Measurements from ENCODE around the gene ZNF496.
"Not testable (repeated sequence)": the region's sequence is repeated elsewhere in the genome, so short reads cannot be mapped to it uniquely, and the experiment has no call there.

The ZNF496 gene

GRCh38 chr1:247358920-247359319 is 27.3 kb upstream of the ZNF496 start:
- no peak for DNase-seq (ENCODE audit: low spot score)

- DNase-seq (ENCODE audit: low spot score) = no peak
These were observed 26.1 kb upstream of the ZNF496 start for GRCh38 chr1:247357781-247358211.

- DNase-seq (ENCODE audit: low spot score) = no peak
These were observed 25.5 kb upstream of the ZNF496 start for GRCh38 chr1:247357052-247357780.

GRCh38 chr1:247355160-247355559 is 23.5 kb upstream of the ZNF496 start:
- DNase-seq (ENCODE audit: low spot score) = not testable (repeated sequence)

GRCh38 chr1:247352175-247352574 is 20.5 kb upstream of the ZNF496 start:
- no peak for DNase-seq (ENCODE audit: low spot score)

GRCh38 chr1:247350587-247350986 is 18.9 kb upstream of the ZNF496 start:
- no peak for DNase-seq (ENCODE audit: low spot score)

GRCh38 chr1:247347477-247348222 is 16.0 kb upstream of the ZNF496 start:
- no peak for DNase-seq (ENCODE audit: low spot score)

GRCh38 chr1:247345881-247346280 is 14.2 kb upstream of the ZNF496 start:
- DNase-seq (ENCODE audit: low spot score) = no peak

GRCh38 chr1:247343801-247344200 is 12.1 kb upstream of the ZNF496 start:
- DNase-seq (ENCODE audit: low spot score) = no peak

GRCh38 chr1:247338723-247339275 is 7.1 kb upstream of the ZNF496 start:
- DNase-seq (ENCODE audit: low spot score) = no peak

- DNase-seq (ENCODE audit: low spot score) = no peak
These were observed 6.3 kb upstream of the ZNF496 start for GRCh38 chr1:247337961-247338360.

- DNase-seq (ENCODE audit: low spot score) = no peak
These were observed 5.6 kb upstream of the ZNF496 start for GRCh38 chr1:247337250-247337746.

GRCh38 chr1:247336390-247336789 is 4.7 kb upstream of the ZNF496 start:
- DNase-seq (ENCODE audit: low spot score) = no peak

- DNase-seq (ENCODE audit: low spot score) = no peak
These were observed 4.2 kb upstream of the ZNF496 start for GRCh38 chr1:247335882-247336281.

- no peak for DNase-seq (ENCODE audit: low spot score)
These were observed 2.9 kb upstream of the ZNF496 start for GRCh38 chr1:247334378-247335133.

GRCh38 chr1:247332623-247333361 is 1.1 kb upstream of the ZNF496 start:
- DNase-seq (ENCODE audit: low spot score) = peak; percentile 63

- DNase-seq (ENCODE audit: low spot score) = peak; percentile 90
These were observed 552 bp upstream of the ZNF496 start for GRCh38 chr1:247332215-247332622.

- peak; percentile 91 for DNase-seq (ENCODE audit: low spot score)
These were observed 519 bp downstream of the ZNF496 start for GRCh38 chr1:247331172-247331524.

- DNase-seq (ENCODE audit: low spot score) = no peak
These were observed 1.0 kb downstream of the ZNF496 start for GRCh38 chr1:247330548-247331171.

GRCh38 chr1:247329097-247329617 is 2.5 kb downstream of the ZNF496 start:
- DNase-seq (ENCODE audit: low spot score) = no peak

- no peak for DNase-seq (ENCODE audit: low spot score)
These were observed 3.4 kb downstream of the ZNF496 start for GRCh38 chr1:247328311-247328710.

All from D341Med (cell line).